K562 (cell line): ENCODE results near the gene PITPNM3. TPM values are rescaled to one million over a fixed set of nuclear protein-coding genes. Genes with fewer than 3 reads are reported as not detected.

ENCODE experiments used
- ZFX ChIP-seq: sonication (generic); formaldehyde crosslinking; IDR thresholded peaks from 2 replicates; pipeline ENCODE4 v1.8.0; 2022; ENCODE audit warnings: mild to moderate bottlenecking, missing genetic modification reagents, moderate library complexity
- polyA plus RNA-seq, 8 experiments: library from polyadenylated mRNA; depleted of rRNA in 4 of 8; stranded (reverse) in 5 of 8; unstranded in 3 of 8; fragments of >200 nt; fragmentation: Nextera tagmentation in 2 of 8; fragmentation: Illumina TruSeq in 1 of 8; extraction: Ambion mirVana in 2 of 8; extraction: Trizol in 1 of 8; gene quantifications; 2 replicates each; pipeline versions ENCODE4 v1.2.1 to v1.2.3, GENCODE V29; 2011 to 2014; ENCODE audit warnings: inconsistent platforms in 1 of 8, missing spikeins in 1 of 8
- total RNA-seq, 7 experiments: library from RNA; depleted of rRNA in 6 of 7; stranded (reverse); fragments of >200 nt in 6 of 7; fragmentation: Illumina TruSeq in 2 of 7; extraction: Trizol in 2 of 7; gene quantifications; 2 replicates each; pipeline versions ENCODE4 v1.2.1 to v1.2.3, GENCODE V29; 2011 to 2021; ENCODE audit warnings: low replicate concordance in 1 of 7
- TF ChIP-seq, protein P1 (sequence below): fragments of 200-600 bp; sonication (generic); IDR thresholded peaks from one replicate; pipeline ENCODE4 v1.6.1; 2012; ENCODE audit warnings: mild to moderate bottlenecking, low read depth, low read length, inconsistent platforms

The PITPNM3 gene
- total and polyA plus RNA-seq, 9 of the 15 experiments (the other 6 are each of a cell fraction or from before 2014, with no cell fraction given) = 0.14 to 0.38 (median 0.22) TPM; not detected in 2

DNA sequence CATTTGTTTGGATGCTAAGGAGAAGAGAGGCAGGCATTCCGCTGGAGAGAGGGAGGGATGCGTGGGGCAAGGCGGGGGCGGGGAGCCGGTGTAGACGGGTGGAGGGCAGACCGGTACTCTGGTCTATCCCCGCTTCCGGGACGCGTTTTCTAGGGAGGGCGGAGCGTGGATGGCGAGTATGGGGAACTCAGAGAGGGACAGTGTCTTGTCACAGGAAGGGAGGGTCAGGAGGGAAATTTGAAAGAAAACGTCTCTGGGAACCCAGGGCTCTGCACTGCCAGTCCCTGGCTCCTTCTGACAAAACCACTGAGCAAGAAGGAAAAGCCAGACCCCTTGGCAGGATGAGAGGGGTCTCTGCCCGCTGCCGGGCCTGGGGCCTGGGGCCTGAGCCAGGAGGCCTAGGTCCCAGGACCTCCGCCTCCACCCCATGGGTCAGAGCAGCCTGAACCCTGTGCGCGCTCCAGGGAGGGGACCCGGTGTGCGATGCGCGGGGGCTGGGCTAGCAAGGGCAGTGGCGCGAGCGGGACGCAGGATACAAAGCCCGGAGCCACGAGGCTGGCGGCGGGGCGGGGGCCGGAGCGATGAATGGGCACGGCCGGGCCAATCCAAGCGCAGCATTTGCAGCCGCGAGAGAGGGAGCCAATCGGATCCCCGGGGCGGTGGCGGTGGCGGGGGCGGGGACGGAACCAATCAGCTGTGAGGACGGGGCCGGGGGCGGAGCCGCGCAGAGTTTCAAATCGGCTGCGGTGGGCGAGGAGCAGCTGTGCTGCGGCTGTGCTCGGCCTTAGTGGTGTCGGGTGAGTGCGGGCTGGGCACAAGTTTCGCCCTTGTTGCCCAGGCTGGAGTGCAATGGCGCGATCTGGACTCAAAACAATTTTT is 112.4 kb downstream of the PITPNM3 start, which contains the start of gene PIMREG (continued):
- TF ChIP-seq, protein P1, sequence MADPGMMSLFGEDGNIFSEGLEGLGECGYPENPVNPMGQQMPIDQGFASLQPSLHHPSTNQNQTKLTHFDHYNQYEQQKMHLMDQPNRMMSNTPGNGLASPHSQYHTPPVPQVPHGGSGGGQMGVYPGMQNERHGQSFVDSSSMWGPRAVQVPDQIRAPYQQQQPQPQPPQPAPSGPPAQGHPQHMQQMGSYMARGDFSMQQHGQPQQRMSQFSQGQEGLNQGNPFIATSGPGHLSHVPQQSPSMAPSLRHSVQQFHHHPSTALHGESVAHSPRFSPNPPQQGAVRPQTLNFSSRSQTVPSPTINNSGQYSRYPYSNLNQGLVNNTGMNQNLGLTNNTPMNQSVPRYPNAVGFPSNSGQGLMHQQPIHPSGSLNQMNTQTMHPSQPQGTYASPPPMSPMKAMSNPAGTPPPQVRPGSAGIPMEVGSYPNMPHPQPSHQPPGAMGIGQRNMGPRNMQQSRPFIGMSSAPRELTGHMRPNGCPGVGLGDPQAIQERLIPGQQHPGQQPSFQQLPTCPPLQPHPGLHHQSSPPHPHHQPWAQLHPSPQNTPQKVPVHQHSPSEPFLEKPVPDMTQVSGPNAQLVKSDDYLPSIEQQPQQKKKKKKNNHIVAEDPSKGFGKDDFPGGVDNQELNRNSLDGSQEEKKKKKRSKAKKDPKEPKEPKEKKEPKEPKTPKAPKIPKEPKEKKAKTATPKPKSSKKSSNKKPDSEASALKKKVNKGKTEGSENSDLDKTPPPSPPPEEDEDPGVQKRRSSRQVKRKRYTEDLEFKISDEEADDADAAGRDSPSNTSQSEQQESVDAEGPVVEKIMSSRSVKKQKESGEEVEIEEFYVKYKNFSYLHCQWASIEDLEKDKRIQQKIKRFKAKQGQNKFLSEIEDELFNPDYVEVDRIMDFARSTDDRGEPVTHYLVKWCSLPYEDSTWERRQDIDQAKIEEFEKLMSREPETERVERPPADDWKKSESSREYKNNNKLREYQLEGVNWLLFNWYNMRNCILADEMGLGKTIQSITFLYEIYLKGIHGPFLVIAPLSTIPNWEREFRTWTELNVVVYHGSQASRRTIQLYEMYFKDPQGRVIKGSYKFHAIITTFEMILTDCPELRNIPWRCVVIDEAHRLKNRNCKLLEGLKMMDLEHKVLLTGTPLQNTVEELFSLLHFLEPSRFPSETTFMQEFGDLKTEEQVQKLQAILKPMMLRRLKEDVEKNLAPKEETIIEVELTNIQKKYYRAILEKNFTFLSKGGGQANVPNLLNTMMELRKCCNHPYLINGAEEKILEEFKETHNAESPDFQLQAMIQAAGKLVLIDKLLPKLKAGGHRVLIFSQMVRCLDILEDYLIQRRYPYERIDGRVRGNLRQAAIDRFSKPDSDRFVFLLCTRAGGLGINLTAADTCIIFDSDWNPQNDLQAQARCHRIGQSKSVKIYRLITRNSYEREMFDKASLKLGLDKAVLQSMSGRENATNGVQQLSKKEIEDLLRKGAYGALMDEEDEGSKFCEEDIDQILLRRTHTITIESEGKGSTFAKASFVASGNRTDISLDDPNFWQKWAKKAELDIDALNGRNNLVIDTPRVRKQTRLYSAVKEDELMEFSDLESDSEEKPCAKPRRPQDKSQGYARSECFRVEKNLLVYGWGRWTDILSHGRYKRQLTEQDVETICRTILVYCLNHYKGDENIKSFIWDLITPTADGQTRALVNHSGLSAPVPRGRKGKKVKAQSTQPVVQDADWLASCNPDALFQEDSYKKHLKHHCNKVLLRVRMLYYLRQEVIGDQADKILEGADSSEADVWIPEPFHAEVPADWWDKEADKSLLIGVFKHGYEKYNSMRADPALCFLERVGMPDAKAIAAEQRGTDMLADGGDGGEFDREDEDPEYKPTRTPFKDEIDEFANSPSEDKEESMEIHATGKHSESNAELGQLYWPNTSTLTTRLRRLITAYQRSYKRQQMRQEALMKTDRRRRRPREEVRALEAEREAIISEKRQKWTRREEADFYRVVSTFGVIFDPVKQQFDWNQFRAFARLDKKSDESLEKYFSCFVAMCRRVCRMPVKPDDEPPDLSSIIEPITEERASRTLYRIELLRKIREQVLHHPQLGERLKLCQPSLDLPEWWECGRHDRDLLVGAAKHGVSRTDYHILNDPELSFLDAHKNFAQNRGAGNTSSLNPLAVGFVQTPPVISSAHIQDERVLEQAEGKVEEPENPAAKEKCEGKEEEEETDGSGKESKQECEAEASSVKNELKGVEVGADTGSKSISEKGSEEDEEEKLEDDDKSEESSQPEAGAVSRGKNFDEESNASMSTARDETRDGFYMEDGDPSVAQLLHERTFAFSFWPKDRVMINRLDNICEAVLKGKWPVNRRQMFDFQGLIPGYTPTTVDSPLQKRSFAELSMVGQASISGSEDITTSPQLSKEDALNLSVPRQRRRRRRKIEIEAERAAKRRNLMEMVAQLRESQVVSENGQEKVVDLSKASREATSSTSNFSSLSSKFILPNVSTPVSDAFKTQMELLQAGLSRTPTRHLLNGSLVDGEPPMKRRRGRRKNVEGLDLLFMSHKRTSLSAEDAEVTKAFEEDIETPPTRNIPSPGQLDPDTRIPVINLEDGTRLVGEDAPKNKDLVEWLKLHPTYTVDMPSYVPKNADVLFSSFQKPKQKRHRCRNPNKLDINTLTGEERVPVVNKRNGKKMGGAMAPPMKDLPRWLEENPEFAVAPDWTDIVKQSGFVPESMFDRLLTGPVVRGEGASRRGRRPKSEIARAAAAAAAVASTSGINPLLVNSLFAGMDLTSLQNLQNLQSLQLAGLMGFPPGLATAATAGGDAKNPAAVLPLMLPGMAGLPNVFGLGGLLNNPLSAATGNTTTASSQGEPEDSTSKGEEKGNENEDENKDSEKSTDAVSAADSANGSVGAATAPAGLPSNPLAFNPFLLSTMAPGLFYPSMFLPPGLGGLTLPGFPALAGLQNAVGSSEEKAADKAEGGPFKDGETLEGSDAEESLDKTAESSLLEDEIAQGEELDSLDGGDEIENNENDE = no peak
- peak; percentile 41; the same call in 1 of the 2 replicates for TF ChIP-seq ZFX (CRISPR knock-in tag)
